OCI-LY3 (cell line): ENCODE results near the gene L3MBTL4.

Source experiments
- CTCF ChIP-seq: fragments of 200-600, 300-600 bp; sonication (generic); IDR thresholded peaks from 2 replicates; pipeline ENCODE4 v1.5.1; 2014; ENCODE audit warnings: antibody characterized with exemption, low read length, low read depth
- EZH2phosphoT487 ChIP-seq: fragments of 200-600 bp; shearing (Covaris generic); IDR thresholded peaks from 2 replicates; pipeline ENCODE4 v1.6.1; 2018; ENCODE audit warnings: antibody characterized with exemption, mixed run types, low read depth

DNA sequence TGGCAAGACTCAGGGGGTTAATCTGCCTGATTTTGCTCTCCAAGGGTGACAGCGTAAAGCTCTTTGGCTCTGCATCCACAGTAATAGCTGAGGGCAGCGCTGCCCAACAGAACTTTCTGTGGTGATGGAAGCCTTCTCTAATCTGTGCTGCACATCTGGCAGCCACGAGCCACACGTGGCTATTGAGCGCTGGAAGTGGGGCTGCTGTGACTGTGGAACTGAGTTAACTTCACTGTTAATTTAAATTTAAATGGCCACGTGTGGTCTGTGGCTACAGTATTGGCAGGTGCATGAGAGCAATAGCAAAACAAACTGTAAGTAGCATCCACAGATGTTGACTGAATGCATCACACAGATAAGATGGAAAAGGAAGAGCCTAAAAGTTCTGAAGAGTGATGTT, 472.1 kb downstream of the L3MBTL4 start:
- no peak for TF ChIP-seq CTCF
- TF ChIP-seq EZH2phosphoT487: no peak
